Stimulated activated CD4-positive, alpha-beta T cell treated with anti-CD3 and anti-CD28 coated beads, TNF-alpha, amount 100 ng/mL, for 48 hours (primary cell): ENCODE data around the gene ZNF8.
"Not testable (repeated sequence)": the region's sequence is repeated elsewhere in the genome, so short reads cannot be mapped to it uniquely, and the experiment has no call there.

Source experiments
- DNase-seq, 3 donors: peaks; one replicate each; pipeline ENCODE4 v3.0.0-alpha.2; 2020; ENCODE audit warnings: low read depth in 3 of 3

ZNF8 gene

GRCh38 chr19:58278541-58279041 is at the start of gene ZNF8:
TSS of gene ZNF8 (plus strand) at chr19:58278955. CDS start at chr19:58279082, 127 bp downstream.
- DNase-seq: peak; percentile 93 to 98 (median 95)

- DNase-seq: peak in 2 of 3 donors; percentile 7 to 20
These were observed 49.5 kb upstream of the ZNF8 start for GRCh38 chr19:58229255-58229639.

GRCh38 chr19:58237324-58237723 is 41.4 kb upstream of the ZNF8 start:
- DNase-seq: no peak

- DNase-seq: no peak
These were observed 35.4 kb upstream of the ZNF8 start for GRCh38 chr19:58243351-58243750.

- no peak for DNase-seq
These were observed 29.9 kb upstream of the ZNF8 start for GRCh38 chr19:58248886-58249285.

GRCh38 chr19:58252102-58252685 is 26.6 kb upstream of the ZNF8 start:
- no peak for DNase-seq

- not testable (repeated sequence) for DNase-seq
These were observed 20.5 kb upstream of the ZNF8 start for GRCh38 chr19:58258259-58258658.

- DNase-seq: no peak
These were observed 17.2 kb upstream of the ZNF8 start for GRCh38 chr19:58261600-58261967.

GRCh38 chr19:58261968-58262921 is 16.5 kb upstream of the ZNF8 start:
- no peak for DNase-seq

GRCh38 chr19:58262922-58263296 is 15.8 kb upstream of the ZNF8 start:
- no peak for DNase-seq

- no peak for DNase-seq
These were observed 13.7 kb upstream of the ZNF8 start for GRCh38 chr19:58265100-58265499.

GRCh38 chr19:58268344-58268743 is 10.4 kb upstream of the ZNF8 start:
- no peak for DNase-seq

- DNase-seq: no peak
These were observed 4.0 kb upstream of the ZNF8 start for GRCh38 chr19:58274771-58275201.

GRCh38 chr19:58275564-58275963 is 3.2 kb upstream of the ZNF8 start:
- no peak for DNase-seq

- DNase-seq: no peak
These were observed 1.6 kb upstream of the ZNF8 start for GRCh38 chr19:58277197-58277596.

- DNase-seq: no peak
These were observed 811 bp upstream of the ZNF8 start for GRCh38 chr19:58277748-58278540.

- DNase-seq: peak; percentile 25 to 29 (median 28)
These were observed 528 bp downstream of the ZNF8 start for GRCh38 chr19:58279042-58279924.

GRCh38 chr19:58279925-58280316 is 1.2 kb downstream of the ZNF8 start:
- no peak for DNase-seq

- DNase-seq: no peak
These were observed 5.4 kb downstream of the ZNF8 start for GRCh38 chr19:58284199-58284598.

- DNase-seq: no peak
These were observed 13.2 kb downstream of the ZNF8 start for GRCh38 chr19:58291943-58292342.

GRCh38 chr19:58294743-58295374 is 16.1 kb downstream of the ZNF8 start:
- no peak for DNase-seq
